GM12865 (cell line): ENCODE data around the gene DBET.
"Not testable (repeated sequence)": the region's sequence is repeated elsewhere in the genome, so short reads cannot be mapped to it uniquely, and the experiment has no call there.

ENCODE experiments used
- DNase-seq: peaks from one replicate; pipeline ENCODE4 v3.0.0; 2010; ENCODE audit warnings: low read depth
- H3K4me3 ChIP-seq: 2 replicates; pipeline ENCODE4 v1.5.1; 2011; ENCODE audit warnings: mild to moderate bottlenecking, low read depth, low read length, control low read depth
- CTCF ChIP-seq: IDR thresholded peaks from 2 replicates; pipeline ENCODE4 v1.5.1; 2011; ENCODE audit warnings: low read length, control low read depth, low read depth, inconsistent platforms; ENCODE audit not compliant: insufficient read depth; ENCODE audit errors: missing control alignments

The DBET gene

GRCh38 chr4:190064342-190064741, at the start of gene DBET:
Gene DBET, plus strand, starts transcription at chr4:190064502.
- DNase-seq, H3K4me3 ChIP-seq: not testable (repeated sequence)

GRCh38 chr4:190014771-190015537, 49.3 kb upstream of the DBET start:
- no peak for DNase-seq
- H3K4me3 ChIP-seq = no peak overlapping the region
- TF ChIP-seq CTCF = no peak

GRCh38 chr4:190015538-190016368, 48.5 kb upstream of the DBET start:
- no peak for TF ChIP-seq CTCF
- no peak overlapping the region for H3K4me3 ChIP-seq
- DNase-seq = no peak

- DNase-seq = no peak
- no peak for TF ChIP-seq CTCF
- no peak overlapping the region for H3K4me3 ChIP-seq
These were observed 47.7 kb upstream of the DBET start for GRCh38 chr4:190016369-190017289.

GRCh38 chr4:190017357-190018200, 46.7 kb upstream of the DBET start:
- no peak for DNase-seq

GRCh38 chr4:190018201-190018920, 45.9 kb upstream of the DBET start:
- no peak overlapping the region for H3K4me3 ChIP-seq
- no peak for TF ChIP-seq CTCF
- DNase-seq = no peak

More at GRCh38 chr4:190017357-190018200, 46.7 kb upstream of the DBET start:
- no peak for TF ChIP-seq CTCF
- H3K4me3 ChIP-seq = no peak overlapping the region
